ENCODE measurements around the gene KRT27.
"Not testable (repeated sequence)": the region's sequence is repeated elsewhere in the genome, so short reads cannot be mapped to it uniquely, and the experiment has no call there.

The KRT27 gene

GRCh38 chr17:40760105-40761016 is 22.0 kb downstream of the KRT27 start:
- H3K4me3 Mint-ChIP-seq = no peak overlapping the region
- H3K36me3 Mint-ChIP-seq (ENCODE audit: low read depth) = no peaks in the 10 kb centered on the region
- TF ChIP-seq CTCF (IDR thresholded peaks at IDR 0.05; ENCODE audit: unreplicated experiment in 3 of 3) = no peak
- H3K27ac Mint-ChIP-seq = no peak overlapping the region
- H3K4me1 Mint-ChIP-seq = no peaks in the 10 kb centered on the region
- peaks cover 9% of the 10 kb centered on the region for H3K27me3 Mint-ChIP-seq (ENCODE audit: low read depth)
- H3K9me3 Mint-ChIP-seq = peaks cover 49% of the 10 kb centered on the region

GRCh38 chr17:40755231-40755630 is 27.1 kb downstream of the KRT27 start, which contains the start of gene KRT25:
Gene KRT25, minus strand, starts transcription at chr17:40755331. Its CDS starts 60 bp downstream, at chr17:40755271.
- no peak within 1 kb of the TSS for H3K4me3 Mint-ChIP-seq
- H3K36me3 Mint-ChIP-seq (ENCODE audit: low read depth) = no peaks in the 10 kb centered on the region
- H3K9me3 Mint-ChIP-seq = peaks cover 17% of the 10 kb centered on the region
- H3K27me3 Mint-ChIP-seq (ENCODE audit: low read depth) = peaks cover 19% of the 10 kb centered on the region
- H3K4me1 Mint-ChIP-seq = no peaks in the 10 kb centered on the region
- no peak within 1 kb of the TSS for H3K27ac Mint-ChIP-seq
- TF ChIP-seq CTCF (IDR thresholded peaks at IDR 0.05; ENCODE audit: unreplicated experiment in 3 of 3) = no peak

- no peaks in the 10 kb centered on the region for H3K36me3 Mint-ChIP-seq (ENCODE audit: low read depth)
- H3K9me3 Mint-ChIP-seq = peaks cover 6% of the 10 kb centered on the region
- no peaks in the 10 kb centered on the region for H3K4me1 Mint-ChIP-seq
Observed at GRCh38 chr17:40753804-40754203, 28.5 kb downstream of the KRT27 start.

GRCh38 chr17:40751065-40751464 is 31.3 kb downstream of the KRT27 start:
- TF ChIP-seq CTCF (IDR thresholded peaks at IDR 0.05; ENCODE audit: unreplicated experiment in 3 of 3) = no peak
- no peaks in the 10 kb centered on the region for H3K4me1 Mint-ChIP-seq
- H3K4me3 Mint-ChIP-seq = no peak overlapping the region
- H3K27me3 Mint-ChIP-seq (ENCODE audit: low read depth) = peaks cover 20% of the 10 kb centered on the region
- no peak overlapping the region for H3K27ac Mint-ChIP-seq
- no peaks in the 10 kb centered on the region for H3K36me3 Mint-ChIP-seq (ENCODE audit: low read depth)
- no peaks in the 10 kb centered on the region for H3K9me3 Mint-ChIP-seq

More at GRCh38 chr17:40753804-40754203, 28.5 kb downstream of the KRT27 start:
- Mint-ChIP-seq H3K4me3 (no peak overlapping the region), H3K27me3 (ENCODE audit: low read depth) (peaks cover 19% of the 10 kb centered on the region), H3K27ac (no peak overlapping the region)
- no peak for TF ChIP-seq CTCF (IDR thresholded peaks at IDR 0.05; ENCODE audit: unreplicated experiment in 3 of 3)

GRCh38 chr17:40750391-40750790 is 32.0 kb downstream of the KRT27 start:
- peaks cover 20% of the 10 kb centered on the region for H3K27me3 Mint-ChIP-seq (ENCODE audit: low read depth)
- no peaks in the 10 kb centered on the region for H3K36me3 Mint-ChIP-seq (ENCODE audit: low read depth)
- H3K4me3 Mint-ChIP-seq = no peak overlapping the region
- no peaks in the 10 kb centered on the region for H3K9me3 Mint-ChIP-seq
- TF ChIP-seq CTCF (IDR thresholded peaks at IDR 0.05; ENCODE audit: unreplicated experiment in 3 of 3) = no peak
- no peaks in the 10 kb centered on the region for H3K4me1 Mint-ChIP-seq
- H3K27ac Mint-ChIP-seq = no peak overlapping the region

GRCh38 chr17:40748666-40749065 is 33.7 kb downstream of the KRT27 start:
- not testable (repeated sequence) for H3K4me3 Mint-ChIP-seq; H3K9me3 Mint-ChIP-seq; H3K4me1 Mint-ChIP-seq; H3K27ac Mint-ChIP-seq; H3K36me3 Mint-ChIP-seq (ENCODE audit: low read depth)
- peaks cover 26% of the 10 kb centered on the region for H3K27me3 Mint-ChIP-seq (ENCODE audit: low read depth)

All from nephron (organoid).